Neural cell (in vitro differentiated cells): Measurements from ENCODE around the gene SPATA33. TPM values are rescaled to one million over a fixed set of nuclear protein-coding genes. Genes with fewer than 3 reads are reported as not detected.

Source experiments
- H2AFZ ChIP-seq: fragments of 200-600, 300-800 bp; sonication (generic), shearing (Covaris generic); 2 replicates; pipeline ENCODE4 v1.6.0; 2014; ENCODE audit warnings: low read depth, mild to moderate bottlenecking, antibody characterized with exemption, low read length, moderate library complexity
- H3F3A ChIP-seq: fragments of 200-600 bp; shearing (Covaris generic); 2 replicates; pipeline ENCODE4 v1.6.1; 2016; ENCODE audit warnings: mild to moderate bottlenecking, moderate library complexity, mixed read lengths, antibody characterized with exemption, low read length; ENCODE audit not compliant: insufficient read depth, poor library complexity, severe bottlenecking
- H3K27ac ChIP-seq: fragments of 200-600, 300-800 bp; sonication (generic), shearing (Covaris generic); 2 replicates; pipeline ENCODE4 v1.5.1; 2014; ENCODE audit warnings: mild to moderate bottlenecking, low read length, moderate library complexity
- H3K27me3 ChIP-seq: fragments of 300-800, 200-600 bp; sonication (generic), shearing (Covaris generic); 2 replicates; pipeline ENCODE4 v1.6.0; 2014; ENCODE audit warnings: mild to moderate bottlenecking, low read depth, low read length, moderate library complexity; ENCODE audit not compliant: insufficient read depth
- H3K36me3 ChIP-seq: fragments of 300-800, 200-600 bp; sonication (generic), shearing (Covaris generic); 2 replicates; pipeline ENCODE4 v1.5.1; 2014; ENCODE audit warnings: mild to moderate bottlenecking, antibody characterized with exemption, low read length, moderate library complexity; ENCODE audit not compliant: insufficient read depth
- H3K4me2 ChIP-seq: fragments of 300-800, 200-600 bp; sonication (generic), shearing (Covaris generic); 2 replicates; pipeline ENCODE4 v1.6.0; 2014; ENCODE audit warnings: mild to moderate bottlenecking, low read length
- H3K4me3 ChIP-seq: fragments of 300-800, 200-600 bp; sonication (generic), shearing (Covaris generic); 2 replicates; pipeline ENCODE4 v1.5.1; 2014; ENCODE audit warnings: mild to moderate bottlenecking, low read length, moderate library complexity
- H3K79me2 ChIP-seq: fragments of 200-600 bp; shearing (Covaris generic); replicated peaks from 2 replicates; pipeline ENCODE4 v1.6.0; 2014; ENCODE audit warnings: mild to moderate bottlenecking, low read length, moderate library complexity; ENCODE audit not compliant: insufficient read depth
- H3K9ac ChIP-seq: fragments of 300-800, 200-600 bp; sonication (generic), shearing (Covaris generic); 2 replicates; pipeline ENCODE4 v1.6.1; 2016; ENCODE audit warnings: mild to moderate bottlenecking, low read length, mixed read lengths
- H3K9me2 ChIP-seq: fragments of 200-600 bp; shearing (Covaris generic); 2 replicates; pipeline ENCODE4 v1.6.1; 2016; ENCODE audit warnings: mild to moderate bottlenecking, low read length, mixed read lengths; ENCODE audit not compliant: insufficient read depth
- H3K9me3 ChIP-seq: fragments of 200-600, 300-800 bp; sonication (generic), shearing (Covaris generic); 2 replicates; pipeline ENCODE4 v1.6.1; 2016; ENCODE audit warnings: mild to moderate bottlenecking, mixed run types, low read length, moderate library complexity, mixed read lengths
- H4K20me1 ChIP-seq: fragments of 200-600 bp; shearing (Covaris generic); 2 replicates; pipeline ENCODE4 v1.6.1; 2016; ENCODE audit warnings: mild to moderate bottlenecking, mixed run types; ENCODE audit not compliant: insufficient read depth
- EP300 ChIP-seq: fragments of 450-650 bp; conservative IDR thresholded peaks from 2 replicates; pipeline ENCODE4 v1.6.1; 2014; ENCODE audit warnings: antibody characterized with exemption, mild to moderate bottlenecking, moderate library complexity; ENCODE audit not compliant: poor library complexity, severe bottlenecking
- EZH2 ChIP-seq: fragments of 200-600, 300-800 bp; shearing (Covaris generic), sonication (generic); IDR thresholded peaks from 2 replicates; pipeline ENCODE4 v1.6.1; 2014; ENCODE audit warnings: antibody characterized with exemption, low read length, borderline replicate concordance, mild to moderate bottlenecking; ENCODE audit not compliant: insufficient read depth, poor library complexity, severe bottlenecking
- MXI1 ChIP-seq: fragments of 450-650 bp; conservative IDR thresholded peaks from 2 replicates; pipeline ENCODE4 v1.6.1; 2014; ENCODE audit warnings: antibody characterized with exemption, mild to moderate bottlenecking; ENCODE audit not compliant: poor library complexity, severe bottlenecking
- POLR2AphosphoS5 ChIP-seq: IDR thresholded peaks from 2 replicates; pipeline ENCODE4 v1.6.1; 2012
- RAD21 ChIP-seq: fragments of 450-650 bp; conservative IDR thresholded peaks from 2 replicates; pipeline ENCODE4 v1.6.1; 2014; ENCODE audit warnings: antibody characterized with exemption, mild to moderate bottlenecking, moderate library complexity
- REST ChIP-seq: IDR thresholded peaks from 2 replicates; pipeline ENCODE4 v1.6.1; 2012; ENCODE audit warnings: borderline replicate concordance
- SMC3 ChIP-seq: fragments of 450-650 bp; conservative IDR thresholded peaks from 2 replicates; pipeline ENCODE4 v1.6.1; 2014; ENCODE audit warnings: antibody characterized with exemption, mild to moderate bottlenecking, moderate library complexity; ENCODE audit not compliant: poor library complexity
- TAF1 ChIP-seq: IDR thresholded peaks from 2 replicates; pipeline ENCODE4 v1.6.1; 2012; ENCODE audit warnings: low read depth
- polyA plus RNA-seq: library from polyadenylated mRNA; depleted of rRNA; stranded (reverse); fragments of >200 nt; gene quantifications from 2 replicates; pipeline ENCODE4 v1.2.3, GENCODE V29; 2014
- TF ChIP-seq, protein P1 (sequence below): fragments of 450-650 bp; IDR thresholded peaks from 2 replicates; pipeline ENCODE4 v1.5.1; 2014; ENCODE audit warnings: antibody characterized with exemption, mild to moderate bottlenecking, moderate library complexity; ENCODE audit not compliant: poor library complexity, severe bottlenecking

The SPATA33 gene
- polyA plus RNA-seq, 1 donor from 2014 or later = 16.0 TPM

DNA sequence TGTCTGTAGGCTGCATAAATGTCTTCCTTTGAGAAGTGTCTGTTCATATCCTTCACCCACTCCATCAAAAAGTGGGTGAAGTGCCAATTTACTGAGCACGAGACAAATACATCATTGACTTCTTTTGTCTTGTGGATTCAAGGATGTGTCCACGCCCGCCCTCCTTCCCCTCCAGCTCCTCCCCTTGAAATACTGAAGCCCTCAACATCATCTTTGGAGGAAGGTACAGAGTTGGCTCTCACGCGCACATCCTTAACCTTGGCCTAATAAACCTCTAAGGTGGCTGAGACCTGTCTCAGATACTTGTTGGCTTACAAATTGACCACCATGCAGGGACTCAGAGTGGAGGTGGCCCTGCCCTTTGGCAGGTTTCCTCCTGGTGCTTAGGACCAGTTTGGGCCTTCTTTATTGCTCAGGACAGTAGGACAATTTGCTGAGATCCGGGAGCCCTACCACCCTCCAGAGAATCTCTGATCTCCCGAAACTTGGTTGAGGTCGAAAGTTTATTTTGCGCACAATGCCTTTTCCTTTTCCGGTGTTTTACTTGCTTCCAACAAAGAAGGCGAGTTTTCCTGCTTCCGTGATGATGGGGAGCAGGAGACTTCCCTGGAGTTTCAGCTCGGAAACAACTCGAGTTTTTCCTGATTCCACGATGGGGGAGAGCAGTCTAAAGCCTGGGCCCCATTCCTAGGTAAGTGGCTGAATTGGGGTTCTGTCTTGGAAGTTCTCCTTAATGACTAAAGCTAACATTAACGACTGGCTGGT, 14.7 kb downstream of the SPATA33 start:
- H2AFZ ChIP-seq = no peak overlapping the region
- no peak overlapping the region for H3K27ac ChIP-seq
- no peak overlapping the region for H3K4me2 ChIP-seq
- no peaks in the 10 kb centered on the region for H3K9me2 ChIP-seq
- H3K36me3 ChIP-seq = no peaks in the 10 kb centered on the region
- H3K79me2 ChIP-seq = no peaks in the 10 kb centered on the region
- H4K20me1 ChIP-seq = no peaks in the 10 kb centered on the region
- H3K9me3 ChIP-seq = no peaks in the 10 kb centered on the region
- TF ChIP-seq SMC3 (no peak), POLR2AphosphoS5 (no peak), REST (no peak), EP300 (no peak), EZH2 (no peak), RAD21 (no peak), MXI1 (no peak), TAF1 (no peak)
- TF ChIP-seq, protein P1, sequence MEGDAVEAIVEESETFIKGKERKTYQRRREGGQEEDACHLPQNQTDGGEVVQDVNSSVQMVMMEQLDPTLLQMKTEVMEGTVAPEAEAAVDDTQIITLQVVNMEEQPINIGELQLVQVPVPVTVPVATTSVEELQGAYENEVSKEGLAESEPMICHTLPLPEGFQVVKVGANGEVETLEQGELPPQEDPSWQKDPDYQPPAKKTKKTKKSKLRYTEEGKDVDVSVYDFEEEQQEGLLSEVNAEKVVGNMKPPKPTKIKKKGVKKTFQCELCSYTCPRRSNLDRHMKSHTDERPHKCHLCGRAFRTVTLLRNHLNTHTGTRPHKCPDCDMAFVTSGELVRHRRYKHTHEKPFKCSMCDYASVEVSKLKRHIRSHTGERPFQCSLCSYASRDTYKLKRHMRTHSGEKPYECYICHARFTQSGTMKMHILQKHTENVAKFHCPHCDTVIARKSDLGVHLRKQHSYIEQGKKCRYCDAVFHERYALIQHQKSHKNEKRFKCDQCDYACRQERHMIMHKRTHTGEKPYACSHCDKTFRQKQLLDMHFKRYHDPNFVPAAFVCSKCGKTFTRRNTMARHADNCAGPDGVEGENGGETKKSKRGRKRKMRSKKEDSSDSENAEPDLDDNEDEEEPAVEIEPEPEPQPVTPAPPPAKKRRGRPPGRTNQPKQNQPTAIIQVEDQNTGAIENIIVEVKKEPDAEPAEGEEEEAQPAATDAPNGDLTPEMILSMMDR = no peak
- no peaks in the 10 kb centered on the region for H3K27me3 ChIP-seq
- no peaks in the 10 kb centered on the region for H3F3A ChIP-seq
- H3K9ac ChIP-seq = no peak overlapping the region
- H3K4me3 ChIP-seq = no peak overlapping the region

DNA sequence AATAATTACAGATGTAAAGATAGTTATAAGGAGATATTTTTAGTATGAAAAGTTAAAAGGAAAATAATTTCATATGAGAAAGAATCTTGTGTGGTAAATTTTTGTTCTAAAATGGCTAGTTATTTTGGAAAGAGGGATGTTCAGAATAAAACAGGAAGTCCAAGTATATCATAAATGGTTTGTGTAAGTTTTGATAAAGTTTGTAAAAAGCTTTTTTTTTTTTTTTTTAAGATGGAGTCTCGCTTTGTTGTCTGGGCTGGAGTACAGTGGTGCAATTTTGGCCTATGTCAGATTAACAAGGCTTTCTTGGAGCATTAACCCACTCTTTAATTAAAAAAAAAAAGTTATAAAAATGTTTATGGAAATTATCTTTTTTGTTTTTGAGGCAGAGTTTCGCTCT, 20.6 kb downstream of the SPATA33 start:
- Histone ChIP-seq H3K27ac (no peak overlapping the region), H3K27me3 (no peaks in the 10 kb centered on the region), H3K36me3 (no peaks in the 10 kb centered on the region), H3K9ac (no peak overlapping the region), H3K4me2 (no peak overlapping the region), H3K9me2 (no peaks in the 10 kb centered on the region), H3K9me3 (no peaks in the 10 kb centered on the region), H4K20me1 (no peaks in the 10 kb centered on the region), H3F3A (no peaks in the 10 kb centered on the region), H3K79me2 (no peaks in the 10 kb centered on the region), H3K4me3 (no peak overlapping the region), H2AFZ (no peak overlapping the region)
- TF ChIP-seq MXI1 = no peak
- TF ChIP-seq POLR2AphosphoS5 = no peak
- TF ChIP-seq REST = no peak
- no peak for TF ChIP-seq SMC3
- TF ChIP-seq, protein P1 = no peak
- TF ChIP-seq TAF1 = no peak
- TF ChIP-seq EZH2 = no peak
- TF ChIP-seq RAD21 = no peak
- TF ChIP-seq EP300 = no peak
